Activated CD4-positive, CD25-positive, alpha-beta regulatory T cell treated with anti-CD3 and anti-CD28 coated beads, Interleukin-2, amount 50 U/mL, for 24 hours (primary cell): ENCODE data around the gene CPLX3.
A peak's percentile ranks its signal among the peaks of the same experiment; 100 is the strongest.

Experiments
- ATAC-seq, 2 donors: fragments of 150-1000 bp; cut with Tn5 transposase; one replicate each; pipeline ENCODE4 v1.10.0; 2021; ENCODE audit warnings: mild to moderate bottlenecking in 1 of 2, moderate library complexity in 1 of 2

Gene CPLX3

DNA sequence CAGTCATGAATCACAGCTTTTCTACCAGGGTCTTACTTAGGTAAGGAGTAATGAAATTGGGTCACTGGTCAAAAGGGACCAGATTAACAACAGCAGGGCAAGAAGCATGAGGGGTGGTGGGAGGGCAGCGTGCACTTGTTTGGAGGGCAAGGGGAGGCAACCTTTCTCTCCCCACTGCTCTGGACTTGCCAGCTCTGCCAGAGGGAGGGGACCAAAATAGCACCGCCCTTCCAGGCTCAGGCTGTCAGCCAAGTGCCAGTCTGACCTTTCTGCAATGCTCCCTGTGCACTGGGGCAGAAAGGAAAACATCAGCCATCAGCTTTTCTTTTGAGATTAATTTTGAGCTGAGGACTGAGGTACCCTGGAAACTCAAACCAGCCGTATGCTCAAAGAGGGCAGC, 21.0 kb downstream of the CPLX3 start:
- ATAC-seq, result no peak

- ATAC-seq, result no peak
Measured at GRCh38 chr15:74850393-74850792, 24.0 kb downstream of the CPLX3 start.

DNA sequence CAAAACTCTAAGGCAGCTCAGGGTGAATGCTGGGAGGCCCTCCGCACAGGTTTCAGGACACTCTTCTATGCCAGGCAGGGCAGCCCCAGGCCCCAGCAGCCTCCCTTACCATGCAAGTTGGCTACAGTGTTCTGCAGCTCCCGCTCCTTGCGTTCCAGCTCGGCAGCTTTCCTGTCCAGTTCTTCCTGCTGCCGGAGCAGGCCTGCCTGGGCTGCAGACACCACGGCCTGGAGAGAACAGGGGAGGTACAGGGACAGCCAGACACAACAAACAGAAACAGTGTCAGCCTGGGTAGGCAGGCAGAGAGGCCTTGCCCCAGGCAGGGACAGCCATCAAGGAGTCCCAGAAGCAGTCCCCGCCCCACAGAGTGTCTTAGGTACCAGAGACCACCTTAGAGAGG, 25.5 kb downstream of the CPLX3 start:
- ATAC-seq, result no peak

GRCh38 chr15:74854453-74855022, 28.1 kb downstream of the CPLX3 start:
- ATAC-seq, result no peak

- ATAC-seq, result no peak
Measured at GRCh38 chr15:74855857-74856256, 29.4 kb downstream of the CPLX3 start.

DNA sequence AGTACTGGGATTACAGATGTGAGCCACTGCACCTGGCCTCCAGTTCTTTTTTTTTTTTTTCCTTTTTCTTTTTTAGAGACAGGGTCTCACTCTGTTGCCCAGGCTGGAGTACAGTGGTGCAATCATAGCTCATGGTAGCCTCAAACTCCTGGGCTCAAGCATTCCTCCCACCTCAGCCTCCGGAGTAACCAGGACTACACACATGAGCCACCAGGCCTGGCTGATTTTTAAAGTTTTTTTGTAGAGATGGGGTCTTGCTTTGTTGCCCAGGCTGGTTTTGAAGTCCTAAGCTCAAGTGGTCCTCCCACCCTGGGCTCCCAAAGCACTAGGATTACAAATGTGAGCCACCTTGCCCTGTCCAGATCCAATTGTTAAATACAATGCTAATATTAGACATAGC, 30.1 kb downstream of the CPLX3 start:
- no peak for ATAC-seq

GRCh38 chr15:74857082-74857655, 30.7 kb downstream of the CPLX3 start:
- peak in 1 of 2 donors; percentile 32 for ATAC-seq

GRCh38 chr15:74857671-74858368, 31.4 kb downstream of the CPLX3 start:
- ATAC-seq, result peak; percentile 58 to 75

DNA sequence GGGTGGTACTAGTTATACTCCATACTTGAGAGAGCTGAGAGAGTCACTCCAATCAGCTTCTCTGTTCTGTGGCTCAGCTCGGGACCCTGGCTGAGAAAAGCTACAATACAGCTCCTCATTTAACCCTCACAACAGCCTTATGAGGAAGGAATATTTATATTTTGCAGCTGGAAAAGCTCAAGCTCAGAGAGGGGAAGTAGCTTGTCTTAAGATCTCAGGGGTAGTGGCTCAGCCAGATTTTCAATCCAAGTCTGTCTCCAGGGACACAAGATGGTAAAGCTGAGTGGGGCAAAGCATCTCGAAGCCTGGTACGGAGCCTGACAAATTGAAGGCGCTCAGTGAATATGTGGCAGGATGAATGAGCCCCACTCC, 31.9 kb downstream of the CPLX3 start:
- no peak for ATAC-seq

DNA sequence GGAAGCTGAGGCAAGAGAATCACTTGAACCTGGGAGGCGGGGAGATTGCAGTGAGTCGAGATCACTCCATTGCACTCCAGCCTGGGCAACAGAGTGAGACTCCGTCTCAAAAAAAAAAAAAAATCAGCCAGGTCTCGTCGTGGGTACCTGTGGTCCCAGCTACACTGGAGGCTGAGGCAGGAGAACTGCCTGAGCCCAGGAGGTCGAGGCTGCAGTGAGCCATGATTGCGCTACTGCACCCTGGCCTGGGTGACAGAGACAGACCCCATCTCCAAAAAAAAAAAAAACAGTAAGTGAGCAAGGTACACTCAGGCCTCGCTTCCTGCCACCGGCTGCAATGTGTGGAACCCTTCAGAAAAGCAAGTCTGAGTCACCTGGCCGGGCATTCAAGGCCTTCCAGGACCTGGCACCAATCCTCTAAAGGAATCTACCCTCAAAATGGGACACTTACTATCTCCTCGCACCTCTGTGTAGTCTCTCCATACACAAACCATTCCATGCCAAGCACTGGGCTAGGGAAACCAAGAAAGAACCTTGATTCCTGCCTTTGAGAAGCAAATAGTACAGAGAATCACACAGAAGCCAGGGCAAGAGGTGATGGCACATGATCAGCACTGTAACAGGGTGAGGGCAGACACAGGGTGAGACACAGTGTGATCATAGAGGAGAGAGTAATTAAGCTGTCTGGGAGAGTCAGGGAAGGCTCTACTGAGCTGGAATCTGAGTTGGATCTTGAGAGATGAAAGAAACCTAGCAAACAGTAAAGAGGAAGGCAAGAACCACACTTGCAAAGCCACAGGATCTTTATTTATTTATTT, 37.0 kb downstream of the CPLX3 start:
- ATAC-seq, result peak; percentile 32 to 56

- ATAC-seq, result no peak
Measured at GRCh38 chr15:74864296-74864695, 37.9 kb downstream of the CPLX3 start.

DNA sequence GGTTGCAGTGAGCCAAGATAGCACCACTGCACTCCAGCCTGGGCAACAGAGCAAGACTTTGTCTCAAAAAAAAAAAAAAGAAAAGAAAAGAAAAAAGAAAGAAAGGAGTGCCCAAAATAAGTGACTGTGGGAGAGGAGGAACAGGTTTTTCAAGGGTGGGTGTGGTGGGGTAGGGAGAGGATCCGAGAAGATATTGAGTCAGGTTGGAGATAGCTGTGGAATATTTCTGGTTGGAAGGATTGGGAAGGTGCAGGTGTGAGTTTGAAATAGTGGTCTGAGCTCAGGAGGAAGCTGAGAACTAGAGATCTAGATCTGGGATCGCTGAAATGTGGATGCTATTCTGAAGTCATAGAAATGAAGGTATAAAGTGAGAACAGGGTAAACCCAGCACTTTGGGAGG, 38.9 kb downstream of the CPLX3 start:
- no peak for ATAC-seq

- no peak for ATAC-seq
Measured at GRCh38 chr15:74866090-74866489, 39.7 kb downstream of the CPLX3 start.

DNA sequence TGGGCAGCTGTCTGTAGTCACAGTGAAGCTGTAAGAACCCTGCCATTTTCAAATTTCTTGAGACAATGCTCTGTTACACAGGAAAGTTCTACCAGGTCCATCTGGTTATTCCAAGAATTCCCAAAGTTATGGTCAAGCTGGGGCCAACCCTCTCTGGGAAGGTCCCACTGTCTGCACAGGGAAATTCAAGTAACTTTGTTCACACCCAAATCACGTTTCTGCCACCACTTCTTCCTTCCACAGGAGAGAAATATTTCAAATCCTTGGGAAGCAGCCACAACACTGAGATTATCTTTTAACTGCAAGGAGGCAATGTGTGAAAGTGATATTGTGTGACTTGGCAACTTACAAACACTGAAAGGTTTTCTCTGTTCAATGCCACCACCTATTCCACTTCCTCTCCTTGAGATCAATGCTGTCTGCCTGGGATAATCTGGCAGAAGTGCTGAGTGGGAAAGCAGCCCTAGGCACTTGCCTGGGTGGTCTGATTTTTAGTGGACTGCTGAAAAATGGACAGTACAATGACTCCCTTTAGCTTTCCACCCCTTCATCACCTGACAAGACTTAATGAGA, 41.1 kb downstream of the CPLX3 start:
- ATAC-seq, result no peak

DNA sequence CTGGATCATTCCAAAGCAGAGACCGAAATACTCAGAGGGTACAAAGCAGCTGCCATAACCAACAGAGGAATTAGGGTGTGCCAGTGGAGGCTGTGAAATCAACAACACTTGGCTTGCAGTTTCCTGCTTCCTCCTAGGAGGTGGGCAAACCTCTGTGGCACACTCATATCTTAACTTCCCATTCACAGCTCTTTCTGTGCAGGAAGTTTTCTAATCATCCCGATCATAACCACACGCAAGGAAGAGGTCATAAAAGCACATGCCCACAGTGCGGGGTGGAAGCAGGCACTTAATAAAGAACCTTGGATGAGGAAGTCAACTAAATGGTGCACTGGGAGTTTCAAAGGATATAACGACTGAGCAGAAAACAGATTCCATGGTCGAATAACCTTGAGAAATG, 41.6 kb downstream of the CPLX3 start:
- no peak for ATAC-seq

GRCh38 chr15:74869372-74869725, 42.9 kb downstream of the CPLX3 start:
- no peak for ATAC-seq

DNA sequence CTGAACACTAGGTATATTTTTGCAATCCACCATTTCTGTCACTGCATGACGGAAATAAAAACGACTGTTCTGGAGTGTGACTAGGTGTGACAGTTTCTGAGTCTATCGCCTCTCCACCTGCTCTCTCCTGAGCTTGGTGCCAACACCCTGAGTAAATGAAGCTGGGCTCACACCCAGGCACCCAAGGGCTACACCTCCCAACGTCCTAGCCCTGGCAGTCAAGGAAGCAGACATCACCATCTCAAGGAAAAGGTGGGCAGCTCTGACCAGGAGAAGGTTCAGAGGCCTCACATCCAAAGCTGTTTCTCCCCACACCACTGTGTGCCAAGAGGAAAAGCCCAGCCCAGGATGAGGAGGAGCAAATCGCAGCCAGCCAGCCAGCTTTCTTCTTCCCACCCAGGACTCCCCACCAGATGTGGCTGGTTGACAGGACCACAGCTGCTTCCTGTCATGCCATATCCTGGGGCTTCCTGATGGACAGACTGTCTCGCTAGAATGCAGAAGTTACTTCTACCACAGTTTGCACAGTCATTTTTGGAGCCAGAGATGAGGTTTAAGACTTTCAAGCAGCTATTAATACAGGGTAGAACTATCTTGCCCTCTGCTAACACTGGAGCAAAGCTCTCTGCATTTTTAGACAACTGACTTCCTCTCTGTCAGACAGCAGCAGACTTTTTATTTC, 43.4 kb downstream of the CPLX3 start:
- peak; percentile 44 to 52 for ATAC-seq

DNA sequence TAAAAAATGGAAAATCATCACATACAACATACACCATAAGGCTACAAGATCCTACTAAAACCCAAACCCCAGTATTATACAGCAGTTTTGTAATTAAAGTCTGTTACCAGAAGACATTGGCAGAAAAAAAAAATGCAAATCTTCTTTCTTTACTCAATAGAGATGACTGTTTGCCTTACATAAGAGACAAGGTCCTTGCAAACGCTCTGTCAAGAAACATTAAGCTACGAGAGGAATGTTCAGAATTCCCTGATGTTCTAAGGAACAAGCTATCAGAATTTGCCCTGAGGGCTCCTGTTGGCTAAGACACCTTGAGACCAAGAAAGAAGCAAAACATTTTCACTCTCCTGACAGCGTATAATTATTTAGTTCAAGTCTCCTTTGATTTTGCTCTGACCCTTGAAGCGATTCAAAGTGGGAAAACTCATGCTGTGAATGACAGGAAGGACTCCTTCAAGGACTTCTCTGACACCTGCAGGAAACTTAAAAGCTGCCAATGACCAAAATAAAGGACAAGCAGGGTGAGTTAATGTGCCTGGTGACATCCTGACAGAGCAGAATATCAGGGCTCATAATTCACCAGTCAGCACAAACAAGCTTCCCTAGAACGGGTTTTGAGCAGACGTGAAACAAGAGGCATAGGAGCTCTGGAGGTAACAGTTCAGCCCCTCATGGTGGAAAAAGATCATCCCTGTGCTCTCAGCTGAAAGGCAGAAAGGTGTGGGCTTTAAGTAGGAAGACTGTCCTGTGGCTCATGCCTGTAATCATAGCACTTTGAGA, 44.2 kb downstream of the CPLX3 start:
- no peak for ATAC-seq

GRCh38 chr15:74872702-74873035, 46.2 kb downstream of the CPLX3 start:
- no peak for ATAC-seq

GRCh38 chr15:74873036-74873755, 46.8 kb downstream of the CPLX3 start, which contains the start of gene SCAMP2:
TSS of gene SCAMP2 (minus strand) at chr15:74873365. CDS start at chr15:74873255, 110 bp downstream.
- peak; percentile 93 to 95 for ATAC-seq

DNA sequence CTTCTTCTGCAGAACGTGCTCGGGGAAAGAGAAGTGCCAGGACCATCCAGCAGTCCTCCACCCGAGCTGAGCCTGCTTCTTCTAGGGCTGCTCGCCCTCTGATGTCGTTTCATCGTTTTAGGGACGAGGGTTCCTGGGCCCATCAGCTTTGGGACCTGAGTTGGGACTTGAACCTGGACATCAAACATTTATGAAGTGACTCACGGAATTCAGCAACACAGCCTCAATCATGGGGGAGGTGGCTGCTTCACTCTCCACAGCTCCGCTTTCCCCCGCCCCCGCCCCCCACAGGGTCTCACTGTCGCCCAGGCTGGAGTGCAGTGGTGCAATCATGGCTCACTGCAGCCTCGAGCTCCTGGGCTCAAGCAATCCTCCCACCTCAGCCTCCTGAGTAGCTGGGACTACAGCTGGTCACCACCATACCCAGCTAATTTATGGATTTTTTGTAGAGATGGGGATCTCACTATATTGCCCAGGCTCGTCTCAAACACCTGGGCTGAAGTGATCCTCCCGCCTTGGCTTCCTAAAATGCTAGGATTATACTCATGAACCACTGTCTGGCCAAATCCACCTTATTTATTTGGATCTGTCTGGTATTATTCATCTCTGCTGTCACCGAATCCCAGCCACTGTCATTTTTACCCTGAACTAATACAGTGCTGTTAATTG, 47.5 kb downstream of the CPLX3 start:
- no peak for ATAC-seq
